ENCODE results near the gene GOLGB1.
A peak's percentile ranks its signal among the peaks of the same experiment; 100 is the strongest.
"Not testable (repeated sequence)": the region's sequence is repeated elsewhere in the genome, so short reads cannot be mapped to it uniquely, and the experiment has no call there.

GOLGB1 gene

DNA sequence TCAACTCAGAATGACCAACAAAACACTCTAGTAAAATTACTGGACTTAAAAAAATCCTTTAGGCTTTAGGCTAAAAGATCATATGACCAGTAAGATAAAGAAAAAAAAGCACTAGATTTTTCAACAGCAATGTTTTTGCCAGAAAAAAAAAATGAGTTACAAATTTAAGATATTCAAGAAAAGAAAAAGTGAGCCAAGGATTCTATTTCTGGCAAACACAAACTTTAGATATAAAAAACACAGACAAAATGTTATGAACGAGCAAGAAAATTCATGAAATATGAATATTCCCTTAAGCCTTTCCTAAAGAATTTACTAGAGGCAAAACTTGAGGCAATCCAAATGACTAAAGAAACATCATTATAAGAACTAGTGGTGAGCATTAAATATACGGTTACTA, 8.6 kb downstream of the GOLGB1 start:
- no peak for DNase-seq (ENCODE audit: low read depth in 2 of 2)

DNA sequence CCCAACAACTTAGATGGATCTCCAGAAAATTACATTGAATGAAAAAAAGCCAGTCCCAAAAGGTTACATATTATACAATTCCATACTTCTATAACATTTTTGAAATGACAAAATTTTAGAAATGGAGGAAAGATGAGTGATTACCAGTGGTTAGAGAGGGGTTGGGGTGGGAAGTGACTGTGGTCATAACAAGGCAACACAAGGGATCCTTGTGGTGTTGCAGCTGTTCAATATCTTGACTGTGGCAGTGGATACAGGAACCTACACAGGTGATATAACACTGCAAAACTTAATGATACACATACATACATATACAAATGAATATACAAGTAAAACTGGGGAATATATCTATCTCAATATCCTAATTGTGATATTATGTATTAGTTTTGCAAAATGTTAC, 9.6 kb downstream of the GOLGB1 start:
- DNase-seq (ENCODE audit: low read depth in 2 of 2), result no peak

DNA sequence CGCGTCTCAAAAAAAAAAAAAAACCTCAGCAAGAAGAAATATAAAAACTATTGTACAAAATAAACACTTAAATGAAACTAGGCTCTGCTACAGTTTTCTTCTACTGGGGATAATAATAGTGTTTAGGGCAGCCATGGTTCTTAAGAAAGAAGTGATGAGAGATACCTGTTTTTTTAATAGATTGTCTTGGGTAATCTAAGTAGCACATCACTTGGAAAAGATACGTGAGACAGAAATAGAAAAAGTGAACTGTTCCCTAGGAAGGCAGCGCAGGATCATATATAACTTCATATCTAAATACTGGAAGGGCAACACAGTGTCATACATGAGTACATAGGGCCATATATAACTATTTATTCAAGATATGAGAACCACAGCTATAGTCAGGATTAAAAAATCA, 11.9 kb downstream of the GOLGB1 start:
- no peak for DNase-seq (ENCODE audit: low read depth in 2 of 2)

DNA sequence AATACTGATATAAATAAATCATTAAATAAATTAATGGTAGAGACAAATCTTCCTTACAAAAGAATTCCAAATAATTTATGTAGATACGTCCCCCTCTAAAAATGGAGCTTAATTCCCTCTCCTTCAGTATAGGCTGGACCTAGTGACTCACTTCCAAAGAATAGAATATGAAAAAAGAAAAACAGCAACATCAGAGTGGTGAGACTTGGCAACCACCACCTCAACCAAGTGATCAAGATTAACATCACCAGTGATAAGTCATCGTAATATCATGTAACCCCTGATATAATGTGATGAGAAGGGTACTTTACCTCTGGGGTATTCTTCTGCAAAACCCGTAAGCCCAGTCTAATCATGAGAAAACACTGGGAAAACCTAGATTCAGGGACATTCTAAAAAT, 13.4 kb downstream of the GOLGB1 start:
- peak in 1 of 2 donors; percentile 3 for DNase-seq (ENCODE audit: low read depth in 2 of 2)

DNA sequence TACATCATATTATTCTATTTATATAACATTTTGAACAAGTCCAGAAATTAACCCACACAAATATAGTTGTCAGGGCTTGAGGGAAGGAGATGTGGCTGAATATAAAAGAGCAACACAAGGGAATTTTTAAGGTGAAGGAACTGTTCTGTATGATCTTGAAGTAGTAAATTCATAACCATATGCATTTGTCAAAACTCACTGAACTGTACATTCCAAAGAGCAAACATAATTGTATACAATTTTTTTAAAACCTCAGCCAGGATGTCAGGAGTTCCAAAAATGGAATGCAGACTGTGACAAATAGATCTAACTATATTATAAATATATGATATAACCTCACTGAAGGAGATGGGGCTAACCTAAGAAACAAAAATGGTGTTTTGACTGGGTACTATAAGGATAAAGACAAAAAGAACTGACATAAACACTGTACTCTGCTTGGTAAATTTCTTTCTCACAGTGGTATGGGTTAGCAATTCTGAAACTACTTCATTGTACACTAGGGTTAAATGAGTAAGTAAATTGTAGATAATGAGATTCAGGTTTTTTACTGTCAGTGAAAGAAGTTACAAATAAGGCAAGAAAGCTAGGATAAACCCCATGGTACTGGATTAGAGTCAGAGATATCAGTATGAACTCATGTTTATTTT, 14.4 kb downstream of the GOLGB1 start:
- DNase-seq (ENCODE audit: low read depth in 2 of 2), result no peak

DNA sequence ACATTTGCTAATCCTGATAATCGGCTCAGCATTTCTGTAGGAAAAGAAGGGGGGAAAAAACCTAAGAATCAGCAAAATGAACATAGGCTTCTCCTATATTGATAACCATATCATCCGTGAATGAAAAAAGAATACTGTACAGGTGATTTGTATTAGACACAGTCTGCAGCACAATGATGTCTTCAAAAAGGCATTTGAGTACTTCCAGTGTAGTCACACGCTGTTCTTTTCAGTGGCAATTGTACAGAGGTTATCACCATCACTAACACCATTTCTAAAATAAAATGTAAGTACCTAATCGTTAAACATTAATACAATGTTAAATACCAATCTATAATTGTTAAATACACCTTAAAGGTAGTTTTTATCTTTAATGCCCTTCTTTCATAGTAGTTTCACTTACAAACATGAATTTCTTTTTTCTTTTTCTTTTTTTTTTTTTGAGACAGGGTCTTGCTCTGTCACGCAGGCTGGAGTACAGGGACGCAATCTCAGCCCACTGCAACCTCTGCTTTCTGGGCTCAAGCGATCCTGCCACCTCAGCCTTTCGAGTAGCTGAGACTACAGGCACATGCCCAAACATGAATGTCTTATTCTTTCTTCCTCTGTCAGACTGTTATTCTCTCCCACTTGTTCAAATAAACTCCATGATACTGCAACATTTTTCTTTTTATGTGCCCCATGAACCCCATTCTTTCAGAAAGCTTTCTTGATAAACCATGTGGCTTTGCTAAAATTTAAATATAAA, 18.4 kb downstream of the GOLGB1 start:
- DNase-seq (ENCODE audit: low read depth in 2 of 2), result no peak

DNA sequence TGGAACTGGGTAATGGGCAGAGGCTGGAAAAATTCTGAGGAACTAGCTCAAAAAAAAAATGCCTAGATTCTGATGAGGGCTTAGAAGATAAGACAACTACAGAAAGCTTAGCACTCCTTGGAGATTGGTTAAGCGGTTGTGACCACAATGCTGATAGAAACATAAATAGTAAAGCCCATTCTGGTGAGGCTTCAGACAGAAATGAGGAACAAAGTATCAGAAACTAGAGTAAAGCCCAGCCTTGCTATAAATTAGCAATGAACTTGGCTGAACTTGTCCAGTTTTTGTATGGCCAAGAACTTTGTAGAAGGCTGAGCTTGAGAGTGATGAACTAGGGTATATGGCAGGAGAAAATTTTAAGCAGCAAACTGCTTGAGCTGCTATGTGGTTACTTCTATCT, 25.4 kb downstream of the GOLGB1 start:
- no peak for DNase-seq (ENCODE audit: low read depth in 2 of 2)

DNA sequence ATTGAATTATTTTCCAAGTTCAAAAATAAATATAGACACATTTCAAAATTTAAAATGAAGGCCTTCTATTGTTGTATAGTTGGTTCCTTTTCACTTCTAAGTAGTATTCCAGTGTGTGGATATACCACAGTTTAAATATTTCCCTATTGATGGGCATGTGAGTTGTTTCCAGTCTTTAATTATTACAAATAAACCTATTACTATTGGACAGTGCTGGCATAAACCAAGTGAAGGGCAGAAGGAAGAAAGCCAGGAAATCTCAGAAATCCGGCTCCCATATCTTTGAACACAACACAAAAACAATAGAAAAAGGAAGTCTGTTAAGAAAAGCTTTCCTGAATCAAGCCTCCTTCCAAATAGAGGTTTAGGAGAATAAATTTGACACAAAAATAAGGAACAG, 26.1 kb downstream of the GOLGB1 start:
- no peak for DNase-seq (ENCODE audit: low read depth in 2 of 2)

DNA sequence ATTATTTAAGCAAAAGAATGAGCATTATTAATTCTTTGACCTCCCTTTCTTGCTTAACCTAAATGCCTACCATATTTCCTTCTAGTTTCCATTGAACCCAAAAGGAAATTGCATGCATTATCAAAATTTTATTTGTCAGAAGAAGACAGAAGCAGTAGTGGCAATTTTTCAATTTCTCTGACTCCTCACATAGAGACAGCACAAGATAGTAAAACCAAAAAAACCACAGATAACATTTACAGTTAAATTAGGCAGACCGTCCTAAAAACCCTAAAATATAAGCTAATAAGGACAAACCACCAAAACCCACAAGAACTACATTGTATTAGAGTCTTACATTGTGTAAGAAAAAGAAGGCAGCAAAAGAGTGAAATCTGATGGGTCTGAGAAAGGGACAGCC, 27.1 kb downstream of the GOLGB1 start:
- no peak for DNase-seq (ENCODE audit: low read depth in 2 of 2)

DNA sequence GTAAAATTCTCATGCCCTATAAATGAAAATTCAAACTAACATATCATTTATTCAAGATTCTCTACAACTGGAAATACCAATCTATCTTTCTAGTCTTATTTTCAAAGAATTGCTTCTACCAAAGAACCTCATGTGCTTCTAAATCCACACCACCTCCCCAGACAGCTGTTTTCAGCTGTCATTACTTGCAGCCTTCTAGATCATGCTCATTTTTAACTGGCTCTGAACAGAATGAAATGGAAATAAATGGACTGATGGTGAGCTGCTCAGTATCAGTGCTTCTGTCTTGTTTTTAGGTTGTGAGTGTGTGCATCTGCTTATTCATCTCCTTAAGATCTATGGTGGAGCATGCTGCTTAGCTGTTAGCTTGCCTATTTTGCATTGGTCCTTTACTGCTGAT, 29.4 kb downstream of the GOLGB1 start:
- no peak for DNase-seq (ENCODE audit: low read depth in 2 of 2)

DNA sequence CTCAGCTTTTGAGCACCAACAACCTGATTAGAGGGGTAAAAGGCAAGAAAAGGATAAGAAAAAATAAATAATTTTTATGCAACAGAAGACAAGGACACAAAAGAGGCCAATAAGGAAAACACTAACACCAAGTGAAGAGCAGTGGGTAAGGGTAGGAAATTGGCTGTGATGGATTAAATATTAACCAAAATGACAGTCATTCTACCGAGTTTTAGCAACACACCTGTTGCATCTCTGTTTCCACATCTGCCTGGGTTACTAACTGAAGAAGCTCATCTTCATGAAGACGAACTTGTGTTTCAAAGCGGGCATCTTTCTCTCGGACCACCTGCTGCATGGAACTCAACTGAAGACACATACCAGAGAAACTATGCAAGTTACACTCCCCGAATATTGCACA, 30.1 kb downstream of the GOLGB1 start:
- no peak for DNase-seq (ENCODE audit: low read depth in 2 of 2)

DNA sequence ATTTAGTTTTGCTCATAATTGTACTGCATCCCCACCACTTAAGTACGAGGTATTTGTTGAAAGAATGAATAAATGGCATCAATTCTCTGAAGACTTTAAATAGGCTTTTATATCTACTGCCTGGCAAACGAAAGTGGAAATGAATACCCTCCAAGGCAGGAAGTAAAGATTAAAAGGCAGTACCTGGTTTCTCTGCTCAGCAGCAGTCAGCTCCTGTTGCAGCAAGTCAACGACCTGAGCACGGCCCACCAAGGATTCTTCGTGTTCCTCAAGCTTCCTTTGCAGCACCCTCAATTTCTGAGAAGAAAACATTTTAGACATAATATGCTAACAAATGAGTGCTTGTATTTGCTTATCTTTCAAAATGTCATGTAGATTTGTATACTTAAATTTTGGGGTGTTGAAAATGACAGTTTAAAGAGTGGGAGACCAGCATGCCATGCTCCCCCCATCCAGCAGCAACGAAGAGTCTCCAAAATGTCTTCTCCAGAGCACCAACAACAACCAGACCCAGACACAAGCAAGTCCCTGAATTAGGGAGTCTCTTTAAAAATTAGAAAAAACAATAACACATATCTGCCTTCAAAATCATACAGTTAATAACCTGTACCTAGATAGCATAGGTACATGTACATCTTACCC, 31.2 kb downstream of the GOLGB1 start:
- DNase-seq (ENCODE audit: low read depth in 2 of 2), result no peak

DNA sequence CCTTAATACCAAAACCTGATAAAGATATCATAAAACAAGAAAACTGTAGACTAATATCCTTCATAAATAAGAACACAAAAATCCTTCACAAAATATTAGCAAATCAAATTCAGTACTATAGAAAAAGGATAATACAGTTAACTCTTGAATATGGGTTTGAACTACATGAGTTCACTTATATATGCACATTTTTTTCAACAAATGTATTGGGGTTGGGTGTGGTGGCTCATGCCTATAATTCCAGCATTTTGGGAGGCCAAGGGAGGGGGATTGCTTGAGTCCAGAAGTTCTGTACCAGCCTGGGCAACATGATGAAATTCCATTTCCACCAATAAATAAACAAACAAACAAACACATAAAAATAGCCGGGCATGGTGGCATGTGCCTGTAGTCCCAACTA, 39.2 kb downstream of the GOLGB1 start:
- no peak for DNase-seq (ENCODE audit: low read depth in 2 of 2)

DNA sequence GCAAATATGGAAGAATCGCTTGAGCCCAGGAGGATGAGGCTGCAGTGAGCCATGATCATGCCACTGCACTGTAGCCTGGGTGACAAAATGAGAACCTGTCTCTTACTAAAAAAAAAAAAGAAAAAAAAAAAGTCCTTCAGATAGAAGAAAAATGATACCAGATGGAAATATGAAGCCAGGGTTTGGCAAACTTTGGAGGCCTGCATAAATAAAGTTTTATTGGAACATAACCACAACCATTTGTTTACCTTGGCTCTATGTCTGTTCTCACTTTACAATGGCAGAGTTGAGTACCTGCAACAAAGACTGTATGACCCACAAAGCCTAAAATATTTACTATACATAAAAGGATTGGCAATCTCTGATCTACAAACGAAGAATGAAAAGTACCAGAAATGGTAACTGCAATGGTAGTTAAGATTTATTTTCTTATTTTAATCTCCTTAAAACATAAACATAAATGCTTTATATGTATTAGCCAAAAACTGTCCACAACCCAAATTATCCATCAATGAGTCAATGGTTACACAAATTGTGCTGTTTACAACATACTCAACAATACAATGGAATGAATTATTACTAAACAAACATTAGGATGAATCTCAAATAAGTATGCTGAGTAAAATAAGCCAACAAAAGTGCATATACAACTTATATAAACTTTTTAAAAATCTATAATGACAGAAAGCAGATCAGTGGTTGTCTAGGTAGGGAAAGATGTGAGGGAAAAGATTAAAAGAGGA, 41.8 kb downstream of the GOLGB1 start:
- no peak for DNase-seq (ENCODE audit: low read depth in 2 of 2)

DNA sequence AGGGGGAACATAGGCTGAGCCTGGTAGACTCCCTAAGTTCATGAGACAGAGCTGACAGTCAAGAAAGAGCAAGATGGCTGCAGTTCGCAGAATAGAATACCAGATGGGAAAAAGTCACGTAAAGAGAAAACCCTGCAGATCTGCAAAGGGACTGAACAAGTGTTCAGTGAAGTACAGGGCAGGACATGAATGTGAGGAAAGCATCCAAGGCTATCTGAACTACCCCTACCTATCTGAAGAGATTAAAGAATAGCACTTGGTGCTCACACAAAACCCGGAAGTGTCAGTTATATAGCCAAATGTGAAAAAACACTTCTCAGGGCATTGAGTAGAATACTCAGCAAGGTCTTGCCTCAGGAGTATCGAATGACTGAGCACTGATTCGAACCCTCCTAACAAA, 44.0 kb downstream of the GOLGB1 start:
- DNase-seq (ENCODE audit: low read depth in 2 of 2), result no peak

DNA sequence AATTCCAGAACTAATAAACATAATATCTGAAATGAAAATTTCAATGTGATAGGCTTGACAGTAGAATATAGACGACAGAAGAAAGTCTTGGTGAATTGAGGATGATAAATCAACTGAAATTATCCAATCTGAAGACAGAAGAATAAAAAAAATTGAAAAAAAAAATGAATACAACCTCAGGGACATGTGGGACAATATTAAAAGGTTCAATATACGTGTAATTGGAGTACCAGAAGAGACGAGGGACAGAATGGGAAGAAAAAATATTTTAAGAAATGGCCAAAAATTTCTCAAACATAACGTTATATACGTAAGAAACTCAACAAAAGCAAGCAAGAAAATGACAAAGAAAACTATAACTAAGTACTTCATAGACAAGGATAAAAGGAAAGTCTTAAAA, 45.6 kb downstream of the GOLGB1 start:
- DNase-seq (ENCODE audit: low read depth in 2 of 2), result no peak

DNA sequence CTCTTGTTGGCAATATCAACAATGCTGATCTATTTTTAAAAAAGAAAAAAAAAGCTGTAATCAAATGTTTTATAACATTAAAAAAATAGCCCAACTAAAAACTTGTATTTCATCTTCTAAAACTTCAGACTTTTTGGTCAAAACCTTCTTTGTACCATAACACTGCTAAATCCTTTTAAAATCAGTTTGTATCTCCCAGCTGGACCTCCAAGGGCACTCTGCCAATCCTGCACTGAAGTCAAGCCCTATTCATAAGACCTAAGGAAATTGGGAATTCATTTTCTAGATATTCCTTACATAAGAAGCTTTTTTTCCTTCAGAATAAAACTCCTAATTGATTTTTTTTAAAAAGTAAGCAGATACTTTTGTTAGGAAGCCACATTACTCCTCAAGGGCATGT, 50.6 kb downstream of the GOLGB1 start:
- no peak for DNase-seq (ENCODE audit: low read depth in 2 of 2)

DNA sequence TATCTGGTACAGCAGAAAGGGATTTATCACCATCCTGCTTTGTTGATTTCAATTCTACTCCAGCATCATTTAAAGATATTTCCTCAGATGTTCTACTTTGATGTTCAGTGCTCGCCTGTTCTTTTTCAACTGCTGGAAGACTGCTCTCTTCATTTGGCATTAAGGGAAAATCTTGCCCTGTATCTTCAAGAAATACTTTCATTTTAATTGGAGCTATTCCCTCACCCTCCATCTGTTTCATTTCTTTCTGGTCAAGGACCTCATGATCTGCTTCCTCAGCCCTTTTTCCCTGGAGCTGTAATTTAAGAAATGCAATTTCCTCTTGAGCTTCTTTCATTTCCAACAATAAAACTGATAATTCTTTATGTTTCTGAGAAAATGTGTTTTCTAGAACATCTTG, 51.1 kb downstream of the GOLGB1 start:
- no peak for DNase-seq (ENCODE audit: low read depth in 2 of 2)

DNA sequence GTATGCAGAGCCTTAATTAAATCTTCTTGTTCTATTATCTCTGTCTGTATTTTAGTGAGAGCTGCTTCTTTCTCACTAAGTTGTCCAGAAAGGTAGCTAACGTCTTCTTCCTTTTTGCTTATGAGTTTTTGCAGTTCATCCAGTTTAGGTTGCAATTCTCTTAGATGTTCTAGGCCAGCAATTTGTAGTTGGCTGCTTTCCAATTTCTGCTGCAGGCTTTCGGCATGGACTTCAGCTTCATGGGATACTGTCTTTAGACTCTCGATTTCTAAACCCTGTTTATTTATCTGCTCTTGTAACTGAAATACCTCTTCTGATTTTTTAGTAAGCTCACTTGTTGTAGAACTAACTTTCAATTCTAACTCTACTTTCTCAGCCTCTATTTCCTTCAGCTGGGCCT, 53.4 kb downstream of the GOLGB1 start:
- DNase-seq (ENCODE audit: low read depth in 2 of 2), result no peak

DNA sequence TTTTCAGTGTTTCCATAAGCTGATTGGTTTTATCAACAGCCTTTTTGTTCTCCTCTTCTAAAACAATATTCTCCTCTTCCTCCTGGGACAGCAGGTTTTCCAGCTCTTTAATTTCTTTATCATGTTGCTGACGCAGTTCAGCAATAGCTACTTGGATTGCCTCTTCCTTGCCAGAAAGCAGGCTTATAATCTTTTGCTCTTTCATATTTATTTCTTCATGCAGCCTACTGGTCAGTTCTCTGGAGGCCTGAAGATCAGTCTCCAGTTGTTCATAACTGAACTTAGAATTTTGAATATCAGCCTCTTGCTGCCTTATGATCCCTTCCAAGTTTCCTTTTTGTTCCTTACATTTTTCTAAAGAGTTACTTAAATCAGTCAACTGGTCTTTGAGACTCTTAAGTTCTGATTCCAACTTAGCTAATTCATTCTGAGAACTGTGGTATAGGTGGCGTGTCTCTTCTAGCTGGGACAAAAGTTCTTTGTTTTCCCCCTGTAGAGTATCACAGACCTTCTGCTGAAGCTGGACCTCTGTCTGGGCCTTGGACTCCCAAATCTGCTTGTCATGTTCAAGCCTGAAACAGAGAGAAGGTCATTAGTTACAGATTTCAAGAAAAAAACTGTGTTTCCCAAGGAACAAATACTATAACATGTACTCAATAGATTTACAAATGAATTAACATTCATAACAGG, 57.4 kb downstream of the GOLGB1 start:
- no peak for DNase-seq (ENCODE audit: low read depth in 2 of 2)

DNA sequence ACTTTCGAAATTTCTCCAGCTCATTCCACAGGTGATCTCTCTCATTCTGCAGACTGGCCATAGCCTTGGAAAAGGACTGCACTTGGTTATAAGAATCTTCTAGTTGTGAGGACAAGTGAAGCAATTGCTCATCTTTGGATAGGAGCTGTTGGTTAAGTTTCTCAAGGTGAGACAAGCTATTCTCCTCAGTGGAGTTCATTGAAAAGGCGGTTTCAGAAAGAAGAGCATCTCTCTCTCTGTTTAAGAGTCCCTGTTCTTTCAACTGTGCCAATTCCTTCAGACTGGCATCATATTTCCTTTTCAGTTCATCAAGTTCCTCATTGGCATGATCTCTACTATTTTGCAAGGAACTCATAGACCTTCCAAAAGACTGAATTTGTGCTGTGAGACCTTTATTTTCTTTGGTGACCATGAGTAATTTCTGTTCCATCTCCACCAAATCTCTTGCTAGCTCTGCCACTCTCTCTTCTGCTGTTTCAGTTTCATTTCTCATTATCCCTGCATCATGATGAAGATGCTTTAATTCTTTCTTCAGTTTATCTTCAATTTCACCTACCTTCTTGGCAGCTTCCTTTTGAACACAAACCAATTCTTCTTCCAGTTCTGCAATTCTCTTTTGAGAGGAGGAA, 58.6 kb downstream of the GOLGB1 start:
- DNase-seq (ENCODE audit: low read depth in 2 of 2), result no peak

DNA sequence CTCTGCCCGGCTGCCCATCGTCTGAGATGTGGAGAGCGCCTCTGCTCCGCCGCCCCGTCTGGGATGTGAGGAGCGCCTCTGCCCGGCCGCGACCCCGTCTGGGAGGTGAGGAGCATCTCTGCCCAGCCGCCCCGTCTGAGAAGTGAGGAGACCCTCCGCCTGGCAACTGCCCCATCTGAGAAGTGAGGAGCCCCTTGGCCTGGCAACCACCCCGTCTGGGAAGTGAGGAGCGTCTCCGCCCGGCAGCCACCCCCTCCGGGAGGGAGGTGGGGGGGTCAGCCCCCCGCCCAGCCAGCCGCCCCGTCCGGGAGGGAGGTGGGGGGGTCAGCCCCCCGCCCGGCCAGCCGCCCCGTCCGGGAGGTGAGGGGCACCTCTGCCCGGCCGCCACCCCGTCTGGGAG, 60.8 kb downstream of the GOLGB1 start:
- DNase-seq (ENCODE audit: low read depth in 2 of 2), result not testable (repeated sequence)

Measured in stimulated activated CD4-positive, alpha-beta T cell treated with anti-CD3 and anti-CD28 coated beads, Interleukin-15, amount 100 ng/mL, for 48 hours (primary cell).